Lower leg skin (tissue), 3 donors: ENCODE results near the gene ZER1.

Experiments
- CTCF ChIP-seq, 3 donors: fragments of 450-650 bp; IDR thresholded peaks; one replicate each; pipeline ENCODE4 v1.5.1; 2016; ENCODE audit warnings: antibody characterized with exemption in 3 of 3, mild to moderate bottlenecking in 3 of 3, moderate library complexity in 2 of 3
- POLR2A ChIP-seq, 2 donors: fragments of 450-650 bp; IDR thresholded peaks; one replicate each; pipeline ENCODE4 v1.6.1; 2016 to 2017; ENCODE audit warnings: antibody characterized with exemption in 2 of 2, mild to moderate bottlenecking in 1 of 2, moderate library complexity in 1 of 2

GRCh38 chr9:128707446-128707845, 64.3 kb downstream of the ZER1 start:
- TF ChIP-seq CTCF (IDR thresholded peaks at IDR 0.05) (no peak), POLR2A (IDR thresholded peaks at IDR 0.05) (no peak)
